ENCODE data around the gene LGALSL. TPM values are rescaled to one million over a fixed set of nuclear protein-coding genes. Genes with fewer than 3 reads are reported as not detected.

Gene LGALSL
- total and polyA plus RNA-seq, 2 donors from 2014 or later, result 16.2 to 17.3 TPM

- Histone ChIP-seq H3K9me3 (ENCODE audit: control insufficient read depth in 2 of 3, insufficient read depth in 1 of 3, low read length in 3 of 3) (no peaks in the 10 kb centered on the region), H3K9ac (ENCODE audit: low read length in 3 of 3) (no peak overlapping the region), H3K27me3 (ENCODE audit: control insufficient read depth, insufficient read depth, low read length) (no peaks in the 10 kb centered on the region), H3K36me3 (ENCODE audit: control insufficient read depth in 2 of 3, insufficient read depth in 3 of 3, low read length in 3 of 3) (peaks cover 0 to 16% (median 5%) of the 10 kb centered on the region in 3 donors), H3K4me1 (ENCODE audit: control insufficient read depth in 2 of 3, insufficient read depth in 2 of 3, low read depth in 1 of 3, low read length in 3 of 3) (peaks cover 3 to 21% (median 9%) of the 10 kb centered on the region in 3 donors), H3K27ac (ENCODE audit: low read depth in 2 of 2, low read length in 2 of 2) (no peak overlapping the region), H3K4me3 (ENCODE audit: low read length in 3 of 3) (peak overlapping the region; percentile 70 to 72 (median 70))
- intact Hi-C loops (cut with DNase I), result no loop called here
- no peak for TF ChIP-seq CTCF (IDR thresholded peaks at IDR 0.05; ENCODE audit: borderline replicate concordance, extremely low read depth, insufficient read depth)
- no peak for FAIRE-seq
- DNase-seq, result no peak
Observed at GRCh38 chr2:64455545-64455944, 1.6 kb downstream of the LGALSL start.

- DNase-seq (no peak), FAIRE-seq (no peak)
- no peak for TF ChIP-seq CTCF (IDR thresholded peaks at IDR 0.05; ENCODE audit: borderline replicate concordance, extremely low read depth, insufficient read depth)
- Histone ChIP-seq H3K4me1 (ENCODE audit: control insufficient read depth in 2 of 3, insufficient read depth in 2 of 3, low read depth in 1 of 3, low read length in 3 of 3) (peaks cover 3 to 21% (median 9%) of the 10 kb centered on the region in 3 donors), H3K36me3 (ENCODE audit: control insufficient read depth in 2 of 3, insufficient read depth in 3 of 3, low read length in 3 of 3) (peaks cover 0 to 16% (median 5%) of the 10 kb centered on the region in 3 donors), H3K9ac (ENCODE audit: low read length in 3 of 3) (no peak overlapping the region), H3K27me3 (ENCODE audit: control insufficient read depth, insufficient read depth, low read length) (no peaks in the 10 kb centered on the region), H3K27ac (ENCODE audit: low read depth in 2 of 2, low read length in 2 of 2) (no peak overlapping the region), H3K4me3 (ENCODE audit: low read length in 3 of 3) (no peak overlapping the region), H3K9me3 (ENCODE audit: control insufficient read depth in 2 of 3, insufficient read depth in 1 of 3, low read length in 3 of 3) (no peaks in the 10 kb centered on the region)
- intact Hi-C loops (cut with DNase I), result no loop called here
Observed at GRCh38 chr2:64456293-64456692, 2.3 kb downstream of the LGALSL start.

GRCh38 chr2:64457524-64457923 lies 3.6 kb downstream of the LGALSL start:
- H3K9me3 ChIP-seq (ENCODE audit: control insufficient read depth in 2 of 3, insufficient read depth in 1 of 3, low read length in 3 of 3), result no peaks in the 10 kb centered on the region
- DNase-seq (no peak), FAIRE-seq (no peak)
- no peak overlapping the region for H3K4me3 ChIP-seq (ENCODE audit: low read length in 3 of 3)
- H3K27ac ChIP-seq (ENCODE audit: low read depth in 2 of 2, low read length in 2 of 2), result no peak overlapping the region
- peaks cover 3 to 20% (median 9%) of the 10 kb centered on the region in 3 donors for H3K4me1 ChIP-seq (ENCODE audit: control insufficient read depth in 2 of 3, insufficient read depth in 2 of 3, low read depth in 1 of 3, low read length in 3 of 3)
- no peaks in the 10 kb centered on the region for H3K27me3 ChIP-seq (ENCODE audit: control insufficient read depth, insufficient read depth, low read length)
- H3K9ac ChIP-seq (ENCODE audit: low read length in 3 of 3), result no peak overlapping the region
- peaks cover 0 to 16% (median 5%) of the 10 kb centered on the region in 3 donors for H3K36me3 ChIP-seq (ENCODE audit: control insufficient read depth in 2 of 3, insufficient read depth in 3 of 3, low read length in 3 of 3)
- no peak for TF ChIP-seq CTCF (IDR thresholded peaks at IDR 0.05; ENCODE audit: borderline replicate concordance, extremely low read depth, insufficient read depth)
- intact Hi-C loops (cut with DNase I), result no loop called here

GRCh38 chr2:64459575-64459974 lies 5.6 kb downstream of the LGALSL start:
- no peak for TF ChIP-seq CTCF (IDR thresholded peaks at IDR 0.05; ENCODE audit: borderline replicate concordance, extremely low read depth, insufficient read depth)
- Histone ChIP-seq H3K4me1 (ENCODE audit: control insufficient read depth in 2 of 3, insufficient read depth in 2 of 3, low read depth in 1 of 3, low read length in 3 of 3) (peaks cover 0 to 9% (median 5%) of the 10 kb centered on the region in 3 donors), H3K27me3 (ENCODE audit: control insufficient read depth, insufficient read depth, low read length) (no peaks in the 10 kb centered on the region), H3K9me3 (ENCODE audit: control insufficient read depth in 2 of 3, insufficient read depth in 1 of 3, low read length in 3 of 3) (no peaks in the 10 kb centered on the region), H3K9ac (ENCODE audit: low read length in 3 of 3) (no peak overlapping the region), H3K27ac (ENCODE audit: low read depth in 2 of 2, low read length in 2 of 2) (no peak overlapping the region), H3K4me3 (ENCODE audit: low read length in 3 of 3) (no peak overlapping the region), H3K36me3 (ENCODE audit: control insufficient read depth in 2 of 3, insufficient read depth in 3 of 3, low read length in 3 of 3) (peaks cover 0 to 16% (median 5%) of the 10 kb centered on the region in 3 donors)
- intact Hi-C loops (cut with DNase I), result no loop called here
- DNase-seq, result no peak
- FAIRE-seq, result no peak
